ENCODE results near the gene NTPCR.

DNA sequence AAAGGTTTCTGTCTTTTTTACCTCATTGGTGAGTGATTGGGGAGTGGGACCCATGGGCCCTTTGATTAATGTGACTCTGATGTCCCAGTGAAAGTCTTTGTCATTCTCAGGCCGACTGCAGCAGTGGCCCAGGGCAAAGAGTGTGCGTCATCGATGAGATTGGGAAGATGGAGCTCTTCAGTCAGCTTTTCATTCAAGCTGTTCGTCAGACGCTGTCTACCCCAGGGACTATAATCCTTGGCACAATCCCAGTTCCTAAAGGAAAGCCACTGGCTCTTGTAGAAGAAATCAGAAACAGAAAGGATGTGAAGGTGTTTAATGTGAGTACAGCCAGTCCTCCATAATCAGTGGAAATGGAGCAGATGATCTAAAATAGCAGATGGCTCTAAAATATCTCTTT is 19.4 kb downstream of the NTPCR start:
- TF ChIP-seq, protein P1, sequence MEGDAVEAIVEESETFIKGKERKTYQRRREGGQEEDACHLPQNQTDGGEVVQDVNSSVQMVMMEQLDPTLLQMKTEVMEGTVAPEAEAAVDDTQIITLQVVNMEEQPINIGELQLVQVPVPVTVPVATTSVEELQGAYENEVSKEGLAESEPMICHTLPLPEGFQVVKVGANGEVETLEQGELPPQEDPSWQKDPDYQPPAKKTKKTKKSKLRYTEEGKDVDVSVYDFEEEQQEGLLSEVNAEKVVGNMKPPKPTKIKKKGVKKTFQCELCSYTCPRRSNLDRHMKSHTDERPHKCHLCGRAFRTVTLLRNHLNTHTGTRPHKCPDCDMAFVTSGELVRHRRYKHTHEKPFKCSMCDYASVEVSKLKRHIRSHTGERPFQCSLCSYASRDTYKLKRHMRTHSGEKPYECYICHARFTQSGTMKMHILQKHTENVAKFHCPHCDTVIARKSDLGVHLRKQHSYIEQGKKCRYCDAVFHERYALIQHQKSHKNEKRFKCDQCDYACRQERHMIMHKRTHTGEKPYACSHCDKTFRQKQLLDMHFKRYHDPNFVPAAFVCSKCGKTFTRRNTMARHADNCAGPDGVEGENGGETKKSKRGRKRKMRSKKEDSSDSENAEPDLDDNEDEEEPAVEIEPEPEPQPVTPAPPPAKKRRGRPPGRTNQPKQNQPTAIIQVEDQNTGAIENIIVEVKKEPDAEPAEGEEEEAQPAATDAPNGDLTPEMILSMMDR (tag by site-specific recombination; IDR thresholded peaks at IDR 0.05): no peak
- TF ChIP-seq ZNF132 (tag by site-specific recombination; IDR thresholded peaks at IDR 0.05; ENCODE audit: borderline replicate concordance): no peak
- TF ChIP-seq, protein P2, sequence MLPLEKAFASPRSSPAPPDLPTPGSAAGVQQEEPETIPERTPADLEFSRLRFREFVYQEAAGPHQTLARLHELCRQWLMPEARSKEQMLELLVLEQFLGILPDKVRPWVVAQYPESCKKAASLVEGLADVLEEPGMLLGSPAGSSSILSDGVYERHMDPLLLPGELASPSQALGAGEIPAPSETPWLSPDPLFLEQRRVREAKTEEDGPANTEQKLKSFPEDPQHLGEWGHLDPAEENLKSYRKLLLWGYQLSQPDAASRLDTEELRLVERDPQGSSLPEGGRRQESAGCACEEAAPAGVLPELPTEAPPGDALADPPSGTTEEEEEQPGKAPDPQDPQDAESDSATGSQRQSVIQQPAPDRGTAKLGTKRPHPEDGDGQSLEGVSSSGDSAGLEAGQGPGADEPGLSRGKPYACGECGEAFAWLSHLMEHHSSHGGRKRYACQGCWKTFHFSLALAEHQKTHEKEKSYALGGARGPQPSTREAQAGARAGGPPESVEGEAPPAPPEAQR (tag by site-specific recombination; IDR thresholded peaks at IDR 0.05): no peak
- no peak for TF ChIP-seq ZNF843 (tag by site-specific recombination; IDR thresholded peaks at IDR 0.05)
- no peak for TF ChIP-seq ZNF664 (tag by site-specific recombination; IDR thresholded peaks at IDR 0.05)
- no peak for TF ChIP-seq BCL11A (tag by site-specific recombination; IDR thresholded peaks at IDR 0.05; ENCODE audit: low read depth)
- no peak for TF ChIP-seq ZBTB17 (tag by site-specific recombination; IDR thresholded peaks at IDR 0.05)
- TF ChIP-seq, protein P3, sequence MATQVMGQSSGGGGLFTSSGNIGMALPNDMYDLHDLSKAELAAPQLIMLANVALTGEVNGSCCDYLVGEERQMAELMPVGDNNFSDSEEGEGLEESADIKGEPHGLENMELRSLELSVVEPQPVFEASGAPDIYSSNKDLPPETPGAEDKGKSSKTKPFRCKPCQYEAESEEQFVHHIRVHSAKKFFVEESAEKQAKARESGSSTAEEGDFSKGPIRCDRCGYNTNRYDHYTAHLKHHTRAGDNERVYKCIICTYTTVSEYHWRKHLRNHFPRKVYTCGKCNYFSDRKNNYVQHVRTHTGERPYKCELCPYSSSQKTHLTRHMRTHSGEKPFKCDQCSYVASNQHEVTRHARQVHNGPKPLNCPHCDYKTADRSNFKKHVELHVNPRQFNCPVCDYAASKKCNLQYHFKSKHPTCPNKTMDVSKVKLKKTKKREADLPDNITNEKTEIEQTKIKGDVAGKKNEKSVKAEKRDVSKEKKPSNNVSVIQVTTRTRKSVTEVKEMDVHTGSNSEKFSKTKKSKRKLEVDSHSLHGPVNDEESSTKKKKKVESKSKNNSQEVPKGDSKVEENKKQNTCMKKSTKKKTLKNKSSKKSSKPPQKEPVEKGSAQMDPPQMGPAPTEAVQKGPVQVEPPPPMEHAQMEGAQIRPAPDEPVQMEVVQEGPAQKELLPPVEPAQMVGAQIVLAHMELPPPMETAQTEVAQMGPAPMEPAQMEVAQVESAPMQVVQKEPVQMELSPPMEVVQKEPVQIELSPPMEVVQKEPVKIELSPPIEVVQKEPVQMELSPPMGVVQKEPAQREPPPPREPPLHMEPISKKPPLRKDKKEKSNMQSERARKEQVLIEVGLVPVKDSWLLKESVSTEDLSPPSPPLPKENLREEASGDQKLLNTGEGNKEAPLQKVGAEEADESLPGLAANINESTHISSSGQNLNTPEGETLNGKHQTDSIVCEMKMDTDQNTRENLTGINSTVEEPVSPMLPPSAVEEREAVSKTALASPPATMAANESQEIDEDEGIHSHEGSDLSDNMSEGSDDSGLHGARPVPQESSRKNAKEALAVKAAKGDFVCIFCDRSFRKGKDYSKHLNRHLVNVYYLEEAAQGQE (tag by site-specific recombination; IDR thresholded peaks at IDR 0.05): no peak
- no peak for TF ChIP-seq TCF7L2 (IDR thresholded peaks at IDR 0.05; ENCODE audit: borderline replicate concordance, low read depth, low read length)
- TF ChIP-seq ZNF670 (tag by site-specific recombination; IDR thresholded peaks at IDR 0.05; ENCODE audit: low read depth): no peak
- TF ChIP-seq YY1 (tag by site-specific recombination; IDR thresholded peaks at IDR 0.05): no peak
- TF ChIP-seq, protein P4, sequence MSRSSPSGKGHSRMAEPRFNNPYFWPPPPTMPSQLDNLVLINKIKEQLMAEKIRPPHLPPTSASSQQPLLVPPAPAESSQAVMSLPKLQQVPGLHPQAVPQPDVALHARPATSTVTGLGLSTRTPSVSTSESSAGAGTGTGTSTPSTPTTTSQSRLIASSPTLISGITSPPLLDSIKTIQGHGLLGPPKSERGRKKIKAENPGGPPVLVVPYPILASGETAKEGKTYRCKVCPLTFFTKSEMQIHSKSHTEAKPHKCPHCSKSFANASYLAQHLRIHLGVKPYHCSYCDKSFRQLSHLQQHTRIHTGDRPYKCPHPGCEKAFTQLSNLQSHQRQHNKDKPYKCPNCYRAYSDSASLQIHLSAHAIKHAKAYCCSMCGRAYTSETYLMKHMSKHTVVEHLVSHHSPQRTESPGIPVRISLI (tag by site-specific recombination; IDR thresholded peaks at IDR 0.05): no peak
- TF ChIP-seq, protein P5, sequence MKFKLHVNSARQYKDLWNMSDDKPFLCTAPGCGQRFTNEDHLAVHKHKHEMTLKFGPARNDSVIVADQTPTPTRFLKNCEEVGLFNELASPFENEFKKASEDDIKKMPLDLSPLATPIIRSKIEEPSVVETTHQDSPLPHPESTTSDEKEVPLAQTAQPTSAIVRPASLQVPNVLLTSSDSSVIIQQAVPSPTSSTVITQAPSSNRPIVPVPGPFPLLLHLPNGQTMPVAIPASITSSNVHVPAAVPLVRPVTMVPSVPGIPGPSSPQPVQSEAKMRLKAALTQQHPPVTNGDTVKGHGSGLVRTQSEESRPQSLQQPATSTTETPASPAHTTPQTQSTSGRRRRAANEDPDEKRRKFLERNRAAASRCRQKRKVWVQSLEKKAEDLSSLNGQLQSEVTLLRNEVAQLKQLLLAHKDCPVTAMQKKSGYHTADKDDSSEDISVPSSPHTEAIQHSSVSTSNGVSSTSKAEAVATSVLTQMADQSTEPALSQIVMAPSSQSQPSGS (tag by site-specific recombination; IDR thresholded peaks at IDR 0.05; ENCODE audit: low read depth): no peak

Measured in HEK293 (cell line).